Spleen (tissue), 7 donors: ENCODE results near the gene MYO3A.

Experiments used
- POLR2A ChIP-seq, 3 donors: fragments of 450-650 bp; IDR thresholded peaks; one replicate each; pipeline ENCODE4 v1.5.1; 2017; ENCODE audit warnings: antibody characterized with exemption in 3 of 3, mild to moderate bottlenecking in 1 of 3
- TF ChIP-seq, protein P1 (sequence below), 11 experiments: fragments of 200-600 bp in 7 of 11; fragments of 450-650 bp in 4 of 11; sonication (generic) in 4 of 11; IDR thresholded peaks in 8 of 11; conservative IDR thresholded peaks in 3 of 11; 1 replicate in 7 of 11; 2 replicates in 4 of 11; pipeline versions ENCODE4 v1.4.0 to v1.8.0; 2016 to 2021; ENCODE audit warnings: antibody characterized with exemption in 11 of 11, inconsistent platforms in 4 of 11, mild to moderate bottlenecking in 1 of 11
- donor health status: DM: no; HTN: no; CAD: no; lungs with moderate emphysema.
- donor health status: DM: no; HTN: no; CAD: no.
- donor health status: DM: no; HTN: no; CAD: no.

DNA sequence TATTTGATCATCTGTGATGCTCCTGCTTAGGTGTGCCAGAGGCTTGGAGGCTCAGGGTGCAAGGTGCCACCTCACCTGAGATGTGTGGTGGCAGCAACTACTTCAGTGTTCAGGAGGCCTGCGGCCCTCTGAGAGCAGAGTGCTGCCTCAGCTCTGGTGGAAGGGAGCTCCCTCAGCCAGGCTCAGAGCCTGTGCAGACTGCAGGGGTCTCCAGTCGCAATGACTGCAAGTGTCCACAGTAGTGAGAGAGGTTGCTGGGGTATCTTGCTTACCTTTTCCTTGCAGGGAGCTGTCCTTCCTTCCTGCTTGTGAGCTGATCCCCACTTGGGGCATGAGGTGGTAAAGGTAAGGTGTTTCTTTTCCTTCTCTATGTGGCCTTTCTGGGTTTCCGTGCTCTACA is 151.5 kb downstream of the MYO3A start:
- TF ChIP-seq, protein P1, sequence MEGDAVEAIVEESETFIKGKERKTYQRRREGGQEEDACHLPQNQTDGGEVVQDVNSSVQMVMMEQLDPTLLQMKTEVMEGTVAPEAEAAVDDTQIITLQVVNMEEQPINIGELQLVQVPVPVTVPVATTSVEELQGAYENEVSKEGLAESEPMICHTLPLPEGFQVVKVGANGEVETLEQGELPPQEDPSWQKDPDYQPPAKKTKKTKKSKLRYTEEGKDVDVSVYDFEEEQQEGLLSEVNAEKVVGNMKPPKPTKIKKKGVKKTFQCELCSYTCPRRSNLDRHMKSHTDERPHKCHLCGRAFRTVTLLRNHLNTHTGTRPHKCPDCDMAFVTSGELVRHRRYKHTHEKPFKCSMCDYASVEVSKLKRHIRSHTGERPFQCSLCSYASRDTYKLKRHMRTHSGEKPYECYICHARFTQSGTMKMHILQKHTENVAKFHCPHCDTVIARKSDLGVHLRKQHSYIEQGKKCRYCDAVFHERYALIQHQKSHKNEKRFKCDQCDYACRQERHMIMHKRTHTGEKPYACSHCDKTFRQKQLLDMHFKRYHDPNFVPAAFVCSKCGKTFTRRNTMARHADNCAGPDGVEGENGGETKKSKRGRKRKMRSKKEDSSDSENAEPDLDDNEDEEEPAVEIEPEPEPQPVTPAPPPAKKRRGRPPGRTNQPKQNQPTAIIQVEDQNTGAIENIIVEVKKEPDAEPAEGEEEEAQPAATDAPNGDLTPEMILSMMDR (IDR thresholded peaks at IDR 0.05 in 8 of 11, conservative IDR thresholded peaks at IDR 0.05 in 3 of 11): no peak
- TF ChIP-seq POLR2A (IDR thresholded peaks at IDR 0.05): no peak
